PC-9 (cell line): ENCODE results near the gene CD68.

Experiments
- CTCF ChIP-seq: fragments of 200-600 bp; sonication (generic); conservative IDR thresholded peaks from 2 replicates; pipeline ENCODE4 v1.6.1; 2017; ENCODE audit warnings: mixed run types, antibody characterized with exemption, mild to moderate bottlenecking, moderate library complexity
- EZH2 ChIP-seq: fragments of 200-600 bp; sonication (generic); IDR thresholded peaks from 2 replicates; pipeline ENCODE4 v1.8.0; 2017; ENCODE audit warnings: antibody characterized with exemption, low read depth

- no peak for TF ChIP-seq CTCF
- no peak for TF ChIP-seq EZH2
These were observed 24.0 kb upstream of the CD68 start for GRCh38 chr17:7555320-7555948.
